Activated CD4-positive, alpha-beta T cell treated with anti-CD3 and anti-CD28 coated beads, Interleukin-2, amount 10 ng/mL, durations not matched to agents 24 days and 14 days (primary cell): Measurements from ENCODE around the gene PLG. TPM values are rescaled to one million over a fixed set of nuclear protein-coding genes. Genes with fewer than 3 reads are reported as not detected.
A peak's percentile ranks its signal among the peaks of the same experiment; 100 is the strongest.
"Not testable (repeated sequence)": the region's sequence is repeated elsewhere in the genome, so short reads cannot be mapped to it uniquely, and the experiment has no call there.

ENCODE experiments used
- DNase-seq: peaks from one replicate; pipeline ENCODE4 v3.0.0; 2022
- H3K27ac Mint-ChIP-seq: one replicate; pipeline ENCODE4 v1.8.0; 2022; ENCODE audit warnings: mild to moderate bottlenecking, mixed read lengths
- H3K27me3 Mint-ChIP-seq: one replicate; pipeline ENCODE4 v1.8.0; 2022; ENCODE audit warnings: mixed read lengths
- H3K36me3 Mint-ChIP-seq: one replicate; pipeline ENCODE4 v1.8.0; 2022; ENCODE audit warnings: low read depth, mild to moderate bottlenecking, mixed read lengths
- H3K4me1 Mint-ChIP-seq: one replicate; pipeline ENCODE4 v1.8.0; 2021; ENCODE audit warnings: mixed read lengths
- H3K4me3 Mint-ChIP-seq: one replicate; pipeline ENCODE4 v1.8.0; 2022; ENCODE audit warnings: mild to moderate bottlenecking, moderate library complexity, mixed read lengths
- H3K9me3 Mint-ChIP-seq: one replicate; pipeline ENCODE4 v1.8.0; 2021; ENCODE audit warnings: mixed read lengths
- intact Hi-C: fragments of 100-400 bp; cut with micrococcal nuclease; formaldehyde crosslinking; loops from one replicate; pipeline ENCODE4 v1.15.1; 2023
- total RNA-seq: library from RNA; stranded (reverse); gene quantifications from 2 replicates; pipeline ENCODE4 v1.2.3, GENCODE V29; 2022

The PLG gene
- total RNA-seq, 1 donor from 2014 or later: 0.40 TPM

DNA sequence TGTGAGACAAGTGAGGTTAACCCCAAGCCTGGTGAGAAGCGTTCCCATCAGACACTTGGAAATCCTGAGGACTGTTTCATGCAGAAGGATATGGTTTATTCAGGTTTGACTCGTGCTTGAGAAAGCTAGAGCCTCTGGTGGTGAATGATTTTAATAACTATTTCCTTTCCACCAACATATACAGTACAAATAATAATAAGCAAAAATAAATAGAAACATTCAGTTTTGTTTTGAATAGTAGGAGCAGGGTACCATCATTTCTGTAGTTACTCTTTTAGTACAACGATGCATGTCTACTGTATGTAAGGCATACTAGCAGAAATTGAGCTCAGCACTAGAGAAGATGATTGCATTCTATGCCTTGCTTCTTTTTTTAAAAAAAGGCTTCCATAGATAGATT, 33.5 kb downstream of the PLG start:
- Mint-ChIP-seq H3K27me3 (no peaks in the 10 kb centered on the region), H3K4me3 (no peak overlapping the region), H3K4me1 (no peaks in the 10 kb centered on the region), H3K27ac (no peak overlapping the region), H3K36me3 (no peaks in the 10 kb centered on the region), H3K9me3 (no peaks in the 10 kb centered on the region)
- intact Hi-C loops: no loop called here
- DNase-seq: no peak

DNA sequence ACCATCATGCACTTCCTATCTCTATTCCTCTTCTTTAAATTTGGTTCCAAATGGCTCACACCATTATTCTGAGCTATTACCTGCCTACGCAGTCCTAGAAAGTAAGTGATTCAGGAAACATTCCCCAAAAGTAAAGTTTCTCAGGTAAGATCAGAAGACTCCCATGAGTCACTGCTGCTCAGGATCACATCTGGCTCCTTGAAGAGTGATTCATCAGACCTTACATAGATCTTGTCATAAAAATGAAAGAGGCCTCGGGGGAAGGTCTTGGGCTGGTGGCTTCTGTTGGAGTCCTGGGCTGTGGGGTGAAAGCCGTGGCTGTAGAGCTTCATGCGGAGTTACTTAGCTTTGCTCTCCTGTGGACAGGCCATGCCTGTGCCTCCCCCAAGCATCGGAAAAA, 35.9 kb downstream of the PLG start:
- Mint-ChIP-seq H3K4me3 (no peak overlapping the region), H3K27ac (no peak overlapping the region), H3K4me1 (no peaks in the 10 kb centered on the region), H3K36me3 (no peaks in the 10 kb centered on the region), H3K27me3 (no peaks in the 10 kb centered on the region), H3K9me3 (no peaks in the 10 kb centered on the region)
- DNase-seq: no peak
- intact Hi-C loops: no loop called here

DNA sequence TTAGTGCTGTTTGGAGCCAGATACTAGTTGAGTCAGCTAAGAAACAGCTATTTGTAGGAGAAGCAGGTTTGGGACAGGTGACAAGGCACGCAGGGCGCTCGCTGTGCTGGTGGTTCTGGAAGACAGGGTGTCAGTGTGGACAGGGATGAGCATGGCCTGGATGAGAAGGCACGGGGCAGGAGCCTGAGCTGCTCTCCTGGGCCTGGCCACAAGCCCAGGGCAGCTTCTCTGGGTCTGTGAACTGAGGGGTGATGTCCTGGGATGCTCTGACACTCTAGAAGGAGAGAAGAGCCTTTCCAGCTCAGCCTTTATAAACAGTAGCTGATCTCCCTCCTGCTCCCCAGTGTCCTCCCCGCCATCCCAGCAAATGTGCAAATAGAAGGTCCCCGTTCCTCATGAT, 37.9 kb downstream of the PLG start:
- Mint-ChIP-seq H3K27me3 (no peaks in the 10 kb centered on the region), H3K36me3 (no peaks in the 10 kb centered on the region), H3K27ac (no peak overlapping the region), H3K4me3 (no peak overlapping the region), H3K9me3 (no peaks in the 10 kb centered on the region), H3K4me1 (no peaks in the 10 kb centered on the region)
- intact Hi-C loops: no loop called here
- DNase-seq: no peak

DNA sequence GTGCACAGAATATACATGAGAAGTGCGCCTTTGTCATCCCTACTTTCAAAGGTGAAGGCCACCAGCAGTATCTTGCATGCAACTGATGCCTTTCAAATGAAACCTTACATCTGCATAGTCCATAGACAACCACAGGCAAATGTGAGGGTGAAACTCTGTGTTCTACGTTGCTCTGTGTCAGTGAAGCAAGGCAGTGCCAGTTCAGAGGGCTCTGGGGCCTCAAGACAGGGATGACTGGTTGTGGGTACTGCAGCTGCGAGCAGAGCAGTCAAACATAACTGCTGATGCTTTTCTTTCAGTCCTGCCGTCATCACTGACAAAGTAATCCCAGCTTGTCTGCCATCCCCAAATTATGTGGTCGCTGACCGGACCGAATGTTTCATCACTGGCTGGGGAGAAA, 39.0 kb downstream of the PLG start:
- H3K27me3 Mint-ChIP-seq, H3K36me3 Mint-ChIP-seq, intact Hi-C loops, H3K4me1 Mint-ChIP-seq, H3K4me3 Mint-ChIP-seq, H3K9me3 Mint-ChIP-seq, H3K27ac Mint-ChIP-seq, DNase-seq: not testable (repeated sequence)

DNA sequence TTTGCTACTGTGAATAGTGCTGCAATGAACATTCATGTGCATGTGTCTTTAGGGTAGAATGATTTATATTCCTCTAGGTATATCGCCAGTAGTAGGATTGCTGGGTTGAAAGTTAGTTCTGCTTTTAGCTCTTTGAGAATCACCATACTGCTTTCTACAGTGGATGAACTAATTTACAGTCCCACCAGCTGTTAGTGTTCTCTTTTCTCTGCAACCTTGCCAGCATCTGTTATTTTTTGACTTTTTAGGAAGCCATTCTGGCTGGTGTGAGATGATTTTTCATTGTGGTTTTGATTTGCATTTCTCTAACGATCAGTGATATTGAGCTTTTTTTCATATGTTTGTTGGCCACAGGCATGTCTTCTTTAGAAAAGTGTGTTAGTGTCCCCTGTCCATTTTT, 40.0 kb downstream of the PLG start:
- Mint-ChIP-seq H3K4me3 (no peak overlapping the region), H3K27me3 (no peaks in the 10 kb centered on the region), H3K4me1 (no peaks in the 10 kb centered on the region), H3K36me3 (no peaks in the 10 kb centered on the region), H3K27ac (no peak overlapping the region), H3K9me3 (no peaks in the 10 kb centered on the region)
- no peak for DNase-seq
- intact Hi-C loops: no loop called here

DNA sequence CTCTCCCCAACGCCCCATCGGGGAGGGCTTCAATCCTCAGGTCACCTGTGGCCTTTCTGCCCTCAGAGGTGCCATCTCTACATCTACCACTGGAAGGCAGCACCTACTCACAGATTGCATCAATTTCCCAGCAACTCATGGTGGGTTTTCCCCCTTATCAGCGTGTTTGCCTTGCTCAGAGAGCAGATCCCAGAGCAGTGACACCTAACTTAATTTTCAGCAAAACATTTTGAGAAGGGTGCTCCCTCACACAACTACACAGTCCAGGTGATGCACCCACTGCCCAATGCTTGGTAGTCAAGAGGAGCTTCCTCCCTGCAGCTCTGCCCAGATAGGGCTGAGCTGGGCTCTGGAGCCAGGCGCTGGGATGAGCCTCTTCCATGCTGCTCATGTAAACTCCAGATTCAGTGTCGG, 48.2 kb downstream of the PLG start:
- Mint-ChIP-seq H3K27ac (no peak overlapping the region), H3K9me3 (no peaks in the 10 kb centered on the region), H3K4me3 (no peak overlapping the region), H3K36me3 (no peaks in the 10 kb centered on the region), H3K27me3 (peaks cover 2% of the 10 kb centered on the region), H3K4me1 (no peaks in the 10 kb centered on the region)
- intact Hi-C loops: no loop called here
- DNase-seq: no peak

DNA sequence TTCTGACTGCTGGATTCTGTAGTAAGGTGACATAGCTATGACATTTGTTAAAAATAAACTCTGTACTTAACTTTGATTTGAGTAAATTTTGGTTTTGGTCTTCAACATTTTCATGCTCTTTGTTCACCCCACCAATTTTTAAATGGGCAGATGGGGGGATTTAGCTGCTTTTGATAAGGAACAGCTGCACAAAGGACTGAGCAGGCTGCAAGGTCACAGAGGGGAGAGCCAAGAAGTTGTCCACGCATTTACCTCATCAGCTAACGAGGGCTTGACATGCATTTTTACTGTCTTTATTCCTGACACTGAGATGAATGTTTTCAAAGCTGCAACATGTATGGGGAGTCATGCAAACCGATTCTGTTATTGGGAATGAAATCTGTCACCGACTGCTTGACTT, 51.2 kb downstream of the PLG start:
- intact Hi-C loops, H3K9me3 Mint-ChIP-seq, H3K4me3 Mint-ChIP-seq, H3K36me3 Mint-ChIP-seq, H3K27ac Mint-ChIP-seq, DNase-seq, H3K4me1 Mint-ChIP-seq, H3K27me3 Mint-ChIP-seq: not testable (repeated sequence)

DNA sequence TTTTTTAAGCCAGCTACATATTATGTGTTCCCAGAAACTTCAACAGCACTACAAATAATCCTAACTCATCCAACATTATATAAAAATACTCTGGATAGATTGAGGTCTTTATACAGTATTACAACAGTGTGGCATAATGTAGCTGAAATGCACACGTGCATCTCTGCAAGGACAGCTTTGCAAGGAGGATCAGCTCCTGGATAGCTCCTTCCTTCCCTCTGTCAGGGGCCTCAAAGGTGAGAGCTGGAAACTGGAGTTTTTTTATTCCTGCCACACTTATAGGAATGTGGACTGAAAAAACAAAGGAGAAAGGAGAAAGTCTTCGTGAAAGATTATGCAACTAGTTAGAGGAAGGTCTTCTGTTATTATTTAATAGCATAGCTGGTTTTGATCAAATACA, 53.1 kb downstream of the PLG start:
- no peak for DNase-seq
- H3K9me3 Mint-ChIP-seq: no peaks in the 10 kb centered on the region

DNA sequence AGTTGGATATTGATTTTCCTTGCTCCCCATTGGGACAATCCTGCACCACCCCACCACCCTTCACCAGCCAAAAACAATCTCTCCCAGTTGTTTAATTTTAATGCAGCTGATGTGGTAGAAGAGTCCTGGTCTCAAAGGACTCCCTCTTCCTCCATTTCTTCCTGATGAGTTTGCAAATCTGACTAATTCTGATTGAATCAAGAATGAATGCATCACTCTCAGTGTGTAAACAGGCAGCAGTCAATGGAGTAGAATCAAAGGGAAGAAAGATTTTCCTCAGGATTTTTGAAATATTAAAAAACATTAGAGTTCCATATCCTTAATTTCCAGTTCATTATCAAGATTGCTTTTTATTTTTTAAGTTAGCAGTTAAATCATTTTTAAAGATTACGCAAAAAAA, 54.0 kb downstream of the PLG start:
- no peak for DNase-seq
- Mint-ChIP-seq H3K27me3 (peaks cover 2% of the 10 kb centered on the region), H3K9me3 (no peaks in the 10 kb centered on the region), H3K4me1 (no peaks in the 10 kb centered on the region), H3K36me3 (no peaks in the 10 kb centered on the region), H3K27ac (no peak overlapping the region), H3K4me3 (no peak overlapping the region)
- intact Hi-C loops: no loop called here

More for the DNA sequence above, 53.1 kb downstream of the PLG start:
- no peak overlapping the region for H3K27ac Mint-ChIP-seq
- H3K27me3 Mint-ChIP-seq: peaks cover 2% of the 10 kb centered on the region
- H3K4me1 Mint-ChIP-seq: no peaks in the 10 kb centered on the region
- H3K4me3 Mint-ChIP-seq: no peak overlapping the region
- no peaks in the 10 kb centered on the region for H3K36me3 Mint-ChIP-seq
- intact Hi-C loops: no loop called here

DNA sequence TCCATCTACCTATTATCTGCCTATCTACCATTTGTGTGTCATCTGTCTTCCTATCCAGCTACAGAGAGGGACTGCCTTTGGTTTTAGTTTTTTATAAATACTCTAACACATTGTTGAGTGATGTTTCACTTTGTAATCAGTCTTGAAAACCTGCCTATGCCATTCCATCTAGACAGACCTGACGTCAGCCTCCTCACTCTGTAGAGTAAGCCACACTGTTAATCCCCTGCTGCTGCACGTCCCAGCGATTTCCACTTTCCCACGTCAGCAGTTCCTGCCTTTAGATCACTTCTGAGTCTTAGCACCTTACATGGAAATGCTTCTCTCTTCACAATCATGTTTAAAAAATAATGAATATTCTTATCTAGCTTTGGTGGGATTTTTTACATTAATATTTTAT, 54.8 kb downstream of the PLG start:
- H3K27me3 Mint-ChIP-seq: peaks cover 2% of the 10 kb centered on the region
- no peaks in the 10 kb centered on the region for H3K9me3 Mint-ChIP-seq

DNA sequence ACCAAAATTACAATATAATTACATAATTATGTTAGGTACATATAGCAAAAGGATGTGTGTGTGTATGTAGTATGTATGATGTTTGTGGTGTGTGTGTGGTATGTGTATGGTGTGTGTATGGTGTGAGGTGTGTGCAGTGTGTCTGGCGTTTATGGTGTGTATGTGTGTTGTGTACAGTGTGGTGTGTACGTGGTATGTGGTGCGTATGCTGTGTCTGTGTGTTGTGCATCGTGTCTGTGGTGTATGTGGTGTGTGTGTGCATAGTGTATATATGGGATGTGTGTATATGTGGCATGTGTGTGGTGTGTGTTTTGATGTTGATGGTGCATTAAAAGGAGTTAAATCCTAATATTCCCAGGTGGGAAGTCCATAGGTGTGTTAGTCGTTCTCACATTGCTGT, 62.8 kb downstream of the PLG start:
- H3K36me3 Mint-ChIP-seq: no peaks in the 10 kb centered on the region
- no peak overlapping the region for H3K27ac Mint-ChIP-seq
- intact Hi-C loops: loop anchor here (5.0 kb wide), 1 partner anchor 248 kb away; no protein-coding TSS in a partner anchor

More for the DNA sequence above, 54.8 kb downstream of the PLG start:
- intact Hi-C loops: no loop called here
- no peaks in the 10 kb centered on the region for H3K36me3 Mint-ChIP-seq
- H3K27ac Mint-ChIP-seq: no peak overlapping the region
- no peak for DNase-seq
- H3K4me3 Mint-ChIP-seq: no peak overlapping the region
- H3K4me1 Mint-ChIP-seq: no peaks in the 10 kb centered on the region

DNA sequence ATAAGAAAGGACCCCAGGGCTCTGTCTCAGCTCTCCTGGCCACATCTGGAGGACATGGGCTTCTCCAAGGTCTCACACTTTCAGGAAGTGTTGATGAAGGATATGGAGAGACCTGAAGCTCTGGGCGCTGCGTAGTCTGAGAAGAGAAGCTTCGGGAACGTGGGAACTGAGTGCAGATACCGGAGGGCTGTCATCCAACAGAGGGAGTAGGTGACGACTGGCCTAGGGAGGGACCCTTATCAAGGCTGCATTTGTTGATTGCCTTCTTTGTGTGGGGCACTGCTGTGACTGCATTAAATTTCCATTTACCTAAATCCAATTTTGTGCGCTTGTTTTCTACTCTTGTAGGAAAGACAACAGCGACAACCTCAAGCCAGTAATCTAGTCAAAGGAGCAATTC, 63.4 kb downstream of the PLG start:
- intact Hi-C loops: loop anchor here (5.0 kb wide), 1 partner anchor 248 kb away; no protein-coding TSS in a partner anchor

More for the DNA sequence above, 62.8 kb downstream of the PLG start:
- Mint-ChIP-seq H3K4me3 (no peak overlapping the region), H3K4me1 (peaks cover 2% of the 10 kb centered on the region), H3K27me3 (peaks cover 18% of the 10 kb centered on the region), H3K9me3 (no peaks in the 10 kb centered on the region)
- DNase-seq: no peak

DNA sequence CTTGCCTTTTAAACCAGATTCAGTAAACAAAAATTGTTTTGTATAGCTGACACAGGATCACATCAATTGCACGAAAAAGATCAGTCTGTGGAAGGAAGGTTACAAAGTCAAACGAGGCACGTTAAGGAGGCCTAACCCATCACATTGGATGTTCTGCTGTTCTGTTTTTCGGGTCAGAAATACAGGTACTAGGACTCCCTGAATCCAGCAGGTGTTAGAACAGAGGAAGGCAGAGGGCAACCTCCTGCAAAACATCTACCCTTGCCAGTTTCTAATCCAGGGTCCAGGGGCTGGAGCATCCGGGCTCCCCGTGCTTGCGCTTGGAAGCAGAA, 64.6 kb downstream of the PLG start:
- DNase-seq: no peak
- no peaks in the 10 kb centered on the region for H3K9me3 Mint-ChIP-seq
- intact Hi-C loops: loop anchor here (5.0 kb wide), 1 partner anchor 249 kb away; no protein-coding TSS in a partner anchor
- H3K4me1 Mint-ChIP-seq: peaks cover 2% of the 10 kb centered on the region
- no peak overlapping the region for H3K4me3 Mint-ChIP-seq
- peaks cover 18% of the 10 kb centered on the region for H3K27me3 Mint-ChIP-seq
- no peaks in the 10 kb centered on the region for H3K36me3 Mint-ChIP-seq
- no peak overlapping the region for H3K27ac Mint-ChIP-seq

More for the DNA sequence above, 63.4 kb downstream of the PLG start:
- Mint-ChIP-seq H3K27me3 (peaks cover 18% of the 10 kb centered on the region), H3K4me1 (peaks cover 2% of the 10 kb centered on the region), H3K9me3 (no peaks in the 10 kb centered on the region), H3K4me3 (no peak overlapping the region), H3K36me3 (no peaks in the 10 kb centered on the region), H3K27ac (no peak overlapping the region)
- no peak for DNase-seq

DNA sequence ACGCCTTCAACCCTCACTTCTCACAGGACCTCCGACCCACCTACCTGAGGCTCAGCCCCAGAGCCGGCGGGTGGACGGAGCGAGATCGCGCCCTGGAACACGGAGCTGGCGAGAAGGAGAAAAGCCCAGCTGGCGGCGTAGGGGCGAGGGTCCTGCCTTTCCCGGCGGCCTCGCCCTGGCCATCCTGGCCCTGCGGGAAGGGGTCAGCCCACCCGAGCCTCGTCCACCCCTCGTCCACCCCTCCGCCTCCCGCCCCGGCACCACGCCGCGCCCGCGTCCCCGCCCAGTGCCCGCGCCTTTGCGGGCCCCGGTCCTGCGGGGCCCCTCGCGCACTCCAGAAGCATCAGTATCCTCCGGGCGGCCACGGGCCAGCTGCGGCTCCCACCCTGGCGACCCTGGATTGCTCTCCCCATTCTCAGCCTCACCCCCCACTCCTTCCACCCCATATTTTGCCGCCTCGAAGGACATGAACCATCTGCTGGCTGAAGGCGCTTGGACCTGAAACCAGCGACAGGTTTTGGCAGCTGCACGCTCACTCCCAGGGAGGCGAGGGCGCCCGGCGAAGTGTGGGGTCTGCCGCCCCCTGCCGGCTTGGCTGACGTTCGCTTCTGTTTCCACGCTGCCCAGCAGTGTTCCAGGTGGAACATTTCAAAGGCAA, 65.1 kb downstream of the PLG start:
- Mint-ChIP-seq H3K4me3 (peak overlapping the region; percentile 79), H3K27ac (no peak overlapping the region), H3K36me3 (no peaks in the 10 kb centered on the region), H3K9me3 (no peaks in the 10 kb centered on the region), H3K4me1 (peaks cover 2% of the 10 kb centered on the region), H3K27me3 (peaks cover 18% of the 10 kb centered on the region)
- peak; percentile 82 for DNase-seq
- intact Hi-C loops: loop anchor here (5.0 kb wide), 1 partner anchor 250 kb away; no protein-coding TSS in a partner anchor

DNA sequence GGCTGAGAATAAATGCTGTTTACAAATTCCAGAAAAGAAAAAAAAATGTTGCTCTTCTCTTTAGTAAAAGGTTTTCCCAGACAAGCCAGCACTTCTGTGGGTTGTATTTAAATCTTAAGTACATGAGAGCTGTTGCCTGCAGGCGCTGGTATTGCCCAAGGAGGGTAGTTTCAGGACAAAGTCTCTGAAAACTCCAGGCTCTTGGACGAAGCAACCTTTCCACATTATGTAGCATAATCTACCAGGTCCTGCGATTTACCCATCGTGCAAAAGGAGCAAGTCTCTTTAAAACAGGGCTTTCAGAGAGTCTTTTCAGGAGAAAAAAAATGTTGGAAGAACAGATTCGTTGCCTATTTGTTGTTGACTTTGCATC, 65.6 kb downstream of the PLG start:
- DNase-seq: no peak
- H3K27ac Mint-ChIP-seq: no peak overlapping the region
- no peaks in the 10 kb centered on the region for H3K9me3 Mint-ChIP-seq
- peak overlapping the region; percentile 79 for H3K4me3 Mint-ChIP-seq
- intact Hi-C loops: loop anchor here (5.0 kb wide), 1 partner anchor 250 kb away; no protein-coding TSS in a partner anchor
- H3K4me1 Mint-ChIP-seq: peaks cover 2% of the 10 kb centered on the region
- H3K36me3 Mint-ChIP-seq: no peaks in the 10 kb centered on the region
- H3K27me3 Mint-ChIP-seq: peaks cover 18% of the 10 kb centered on the region
